Astrocyte (in vitro differentiated cells and primary cell): Measurements from ENCODE around the gene RASL10A. TPM values are rescaled to one million over a fixed set of nuclear protein-coding genes. Genes with fewer than 3 reads are reported as not detected.

ENCODE experiments used
- DNase-seq: peaks from one replicate; pipeline ENCODE4 v3.0.0-alpha.2; 2010; ENCODE audit warnings: low read depth
- FAIRE-seq: peaks from 2 replicates; lab custom pipeline; 2011; peaks lifted over from hg19 to GRCh38; lab: Jason Lieb, UNC
- H2AFZ ChIP-seq: 2 replicates; pipeline ENCODE4 v1.6.0; 2012; ENCODE audit warnings: low read depth, low read length, inconsistent platforms
- H3K27ac ChIP-seq: 2 replicates; pipeline ENCODE4 v1.5.1; 2011; ENCODE audit warnings: low read depth, low read length, inconsistent platforms
- H3K27me3 ChIP-seq: 2 replicates; pipeline ENCODE4 v1.6.0; 2011; ENCODE audit warnings: low read length, inconsistent platforms; ENCODE audit not compliant: insufficient read depth
- H3K36me3 ChIP-seq: 2 replicates; pipeline ENCODE4 v1.5.1; 2011; ENCODE audit warnings: low read length, inconsistent platforms; ENCODE audit not compliant: insufficient read depth
- H3K4me1 ChIP-seq: 2 replicates; pipeline ENCODE4 v1.5.1; 2011; ENCODE audit warnings: low read length, inconsistent platforms; ENCODE audit not compliant: insufficient read depth
- H3K4me2 ChIP-seq: 2 replicates; pipeline ENCODE4 v1.6.0; 2012; ENCODE audit warnings: low read length, inconsistent platforms
- H3K4me3 ChIP-seq: 2 replicates; pipeline ENCODE4 v1.5.1; 2011; ENCODE audit warnings: low read depth, mild to moderate bottlenecking, low read length, inconsistent platforms; ENCODE audit not compliant: insufficient read depth
- H3K79me2 ChIP-seq: 2 replicates; pipeline ENCODE4 v1.6.0; 2012; ENCODE audit warnings: mild to moderate bottlenecking, low read length, inconsistent platforms; ENCODE audit not compliant: insufficient read depth
- H3K9ac ChIP-seq: 2 replicates; pipeline ENCODE4 v1.6.0; 2012; ENCODE audit warnings: mild to moderate bottlenecking, low read length, inconsistent platforms
- H3K9me3 ChIP-seq: 2 replicates; pipeline ENCODE4 v1.5.1; 2012; ENCODE audit warnings: low read depth, mild to moderate bottlenecking, low read length, inconsistent platforms; ENCODE audit not compliant: insufficient read depth
- H4K20me1 ChIP-seq: 2 replicates; pipeline ENCODE4 v1.6.0; 2012; ENCODE audit warnings: low read length, inconsistent platforms; ENCODE audit not compliant: insufficient read depth
- H3K27ac Mint-ChIP-seq: one replicate; pipeline ENCODE4 v1.8.0; 2021; ENCODE audit warnings: mild to moderate bottlenecking, mixed read lengths; ENCODE audit not compliant: unreplicated experiment
- H3K27me3 Mint-ChIP-seq: one replicate; pipeline ENCODE4 v1.8.0; 2021; ENCODE audit warnings: low read depth, mixed read lengths; ENCODE audit not compliant: unreplicated experiment
- H3K36me3 Mint-ChIP-seq: one replicate; pipeline ENCODE4 v1.8.0; 2021; ENCODE audit warnings: low read depth, mixed read lengths; ENCODE audit not compliant: unreplicated experiment
- H3K4me1 Mint-ChIP-seq: one replicate; pipeline ENCODE4 v1.8.0; 2021; ENCODE audit warnings: low read depth, mixed read lengths; ENCODE audit not compliant: unreplicated experiment
- H3K4me3 Mint-ChIP-seq: one replicate; pipeline ENCODE4 v1.8.0; 2021; ENCODE audit warnings: mild to moderate bottlenecking, moderate library complexity, mixed read lengths; ENCODE audit not compliant: unreplicated experiment
- H3K9me3 Mint-ChIP-seq: one replicate; pipeline ENCODE4 v1.8.0; 2021; ENCODE audit warnings: mild to moderate bottlenecking, mixed read lengths; ENCODE audit not compliant: unreplicated experiment
- CTCF ChIP-seq: IDR thresholded peaks from 2 replicates; pipeline ENCODE4 v1.5.1; 2011; ENCODE audit warnings: low read depth, mild to moderate bottlenecking, inconsistent platforms, low read length, moderate library complexity; ENCODE audit not compliant: insufficient read depth
- EZH2 ChIP-seq: IDR thresholded peaks from 2 replicates; pipeline ENCODE4 v1.6.1; 2012; ENCODE audit warnings: mild to moderate bottlenecking, low read length, inconsistent platforms; ENCODE audit not compliant: insufficient read depth
- total RNA-seq: library from RNA; stranded (reverse); gene quantifications from 2 replicates; pipeline ENCODE4 v1.2.1, GENCODE V29; 2021

Gene RASL10A
- total RNA-seq, 1 donor from 2014 or later = 1.5 TPM

- no peaks in the 10 kb centered on the region for H3K27me3 Mint-ChIP-seq
- no peak for FAIRE-seq
Measured at GRCh38 chr22:29353860-29354259, 38.4 kb upstream of the RASL10A start.

GRCh38 chr22:29353286-29353685 is 37.8 kb upstream of the RASL10A start:
- Histone ChIP-seq H3K4me2 (no peak overlapping the region), H3K4me3 (no peak overlapping the region), H3K9ac (no peak overlapping the region), H3K36me3 (peaks cover 33% of the 10 kb centered on the region), H4K20me1 (peaks cover 4% of the 10 kb centered on the region), H3K27ac (no peak overlapping the region), H3K4me1 (no peaks in the 10 kb centered on the region), H3K27me3 (no peaks in the 10 kb centered on the region), H3K9me3 (no peaks in the 10 kb centered on the region), H2AFZ (no peak overlapping the region), H3K79me2 (no peaks in the 10 kb centered on the region)
- no peak overlapping the region for H3K27ac Mint-ChIP-seq
- no peak for TF ChIP-seq EZH2
- no peak for TF ChIP-seq CTCF
- no peaks in the 10 kb centered on the region for H3K27me3 Mint-ChIP-seq
- DNase-seq = no peak
- H3K9me3 Mint-ChIP-seq = no peaks in the 10 kb centered on the region
- no peak for FAIRE-seq
- no peak overlapping the region for H3K4me3 Mint-ChIP-seq
- H3K4me1 Mint-ChIP-seq = no peaks in the 10 kb centered on the region
- H3K36me3 Mint-ChIP-seq = peaks cover 29% of the 10 kb centered on the region

More at GRCh38 chr22:29353860-29354259, 38.4 kb upstream of the RASL10A start:
- H3K4me1 ChIP-seq = no peaks in the 10 kb centered on the region
- DNase-seq = no peak
- no peak overlapping the region for H3K4me2 ChIP-seq
- H3K9ac ChIP-seq = no peak overlapping the region
- TF ChIP-seq CTCF (no peak), EZH2 (no peak)
- peaks cover 31% of the 10 kb centered on the region for H3K36me3 ChIP-seq
- H3K9me3 ChIP-seq = no peaks in the 10 kb centered on the region
- Mint-ChIP-seq H3K27ac (no peak overlapping the region), H3K9me3 (no peaks in the 10 kb centered on the region), H3K4me1 (no peaks in the 10 kb centered on the region), H3K4me3 (no peak overlapping the region), H3K36me3 (peaks cover 24% of the 10 kb centered on the region)
- H3K4me3 ChIP-seq = no peak overlapping the region
- no peaks in the 10 kb centered on the region for H3K79me2 ChIP-seq
- no peak overlapping the region for H3K27ac ChIP-seq
- no peaks in the 10 kb centered on the region for H3K27me3 ChIP-seq
- H2AFZ ChIP-seq = no peak overlapping the region
- H4K20me1 ChIP-seq = peaks cover 9% of the 10 kb centered on the region

GRCh38 chr22:29352778-29353177 is 37.3 kb upstream of the RASL10A start:
- Mint-ChIP-seq H3K27me3 (no peaks in the 10 kb centered on the region), H3K4me3 (no peak overlapping the region), H3K4me1 (no peaks in the 10 kb centered on the region), H3K27ac (peak overlapping the region; percentile 18), H3K9me3 (no peaks in the 10 kb centered on the region), H3K36me3 (peaks cover 29% of the 10 kb centered on the region)
- Histone ChIP-seq H2AFZ (no peak overlapping the region), H3K9ac (no peak overlapping the region), H3K36me3 (peaks cover 38% of the 10 kb centered on the region), H3K4me2 (no peak overlapping the region), H3K9me3 (no peaks in the 10 kb centered on the region), H3K27ac (no peak overlapping the region), H3K27me3 (no peaks in the 10 kb centered on the region), H3K4me1 (no peaks in the 10 kb centered on the region), H3K79me2 (no peaks in the 10 kb centered on the region), H3K4me3 (no peak overlapping the region), H4K20me1 (no peaks in the 10 kb centered on the region)
- FAIRE-seq = no peak
- TF ChIP-seq CTCF (no peak), EZH2 (no peak)
- no peak for DNase-seq
